ENCODE measurements around the gene GFRA1.

The GFRA1 gene

GRCh38 chr10:116164291-116164690 lies 108.7 kb downstream of the GFRA1 start:
- DNase-seq (ENCODE audit: insufficient read length, low spot score) = no peak
- FAIRE-seq = no peak

- DNase-seq (ENCODE audit: insufficient read length, low spot score) (no peak), FAIRE-seq (no peak)
Measured at GRCh38 chr10:116163333-116164131, 109.5 kb downstream of the GFRA1 start.

- DNase-seq (ENCODE audit: insufficient read length, low spot score) (no peak), FAIRE-seq (no peak)
Measured at GRCh38 chr10:116162851-116163250, 110.2 kb downstream of the GFRA1 start.

DNA sequence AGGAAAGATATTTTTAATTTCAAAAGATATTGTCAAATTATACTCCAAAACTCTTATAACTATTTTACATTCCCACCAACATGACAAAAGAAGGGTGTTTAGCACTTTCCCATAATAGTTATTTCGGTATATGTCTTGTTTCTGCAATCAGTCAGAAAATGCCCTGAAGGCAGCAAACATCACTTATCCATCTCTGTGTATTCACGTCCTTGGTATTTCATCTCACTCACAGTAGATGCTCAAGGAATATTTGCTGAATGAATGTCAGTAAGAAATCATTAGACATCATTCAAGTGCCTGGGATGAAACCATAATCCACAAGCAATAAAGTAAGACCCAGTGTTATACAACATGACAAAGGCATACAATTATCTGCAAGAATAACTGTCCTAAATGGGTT lies 112.7 kb downstream of the GFRA1 start:
- FAIRE-seq (no peak), DNase-seq (ENCODE audit: insufficient read length, low spot score) (peak; percentile 20)

GRCh38 chr10:116159197-116159596 lies 113.8 kb downstream of the GFRA1 start:
- FAIRE-seq = no peak
- no peak for DNase-seq (ENCODE audit: insufficient read length, low spot score)

DNA sequence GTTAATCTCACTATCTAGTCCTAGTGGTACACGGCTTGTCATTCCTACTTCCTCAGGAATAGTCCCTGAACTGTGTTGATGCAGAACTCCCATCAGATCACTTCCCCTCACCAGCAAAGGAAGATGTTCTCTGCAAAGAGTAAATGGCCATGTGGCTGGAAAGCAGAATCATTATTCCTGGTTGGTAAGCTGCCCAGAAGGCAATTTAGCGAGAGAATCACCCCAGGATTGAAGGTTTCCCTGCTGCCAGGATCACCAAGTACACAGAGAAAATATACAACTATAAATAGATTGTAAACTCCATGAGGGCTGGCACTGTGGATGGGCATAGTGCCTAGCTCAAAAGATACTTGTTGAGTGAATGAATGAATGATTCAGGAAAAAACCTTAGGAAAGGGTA lies 115.0 kb downstream of the GFRA1 start:
- FAIRE-seq (no peak), DNase-seq (ENCODE audit: insufficient read length, low spot score) (no peak)

DNA sequence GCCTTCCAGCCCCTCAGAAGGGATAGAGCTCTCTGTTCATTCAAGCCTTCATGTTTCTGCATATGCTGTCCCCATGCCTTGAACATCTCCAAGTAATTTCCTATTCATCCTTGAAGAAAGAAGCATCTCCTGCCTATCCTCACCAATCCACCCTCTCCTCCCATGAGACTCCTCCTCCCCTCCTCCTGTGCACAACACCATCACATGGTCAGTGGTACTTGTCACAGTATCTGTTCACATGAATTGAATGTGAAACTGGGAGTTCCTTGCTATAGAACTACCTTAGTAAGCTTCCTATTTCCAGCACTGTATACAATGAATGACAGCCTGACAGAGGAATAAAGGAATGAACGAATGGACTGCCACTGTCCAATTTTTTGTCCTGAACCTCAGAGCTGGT lies 115.5 kb downstream of the GFRA1 start:
- FAIRE-seq (no peak), DNase-seq (ENCODE audit: insufficient read length, low spot score) (no peak)

GRCh38 chr10:116156819-116157218 lies 116.2 kb downstream of the GFRA1 start:
- DNase-seq (ENCODE audit: insufficient read length, low spot score) = no peak
- no peak for FAIRE-seq

DNA sequence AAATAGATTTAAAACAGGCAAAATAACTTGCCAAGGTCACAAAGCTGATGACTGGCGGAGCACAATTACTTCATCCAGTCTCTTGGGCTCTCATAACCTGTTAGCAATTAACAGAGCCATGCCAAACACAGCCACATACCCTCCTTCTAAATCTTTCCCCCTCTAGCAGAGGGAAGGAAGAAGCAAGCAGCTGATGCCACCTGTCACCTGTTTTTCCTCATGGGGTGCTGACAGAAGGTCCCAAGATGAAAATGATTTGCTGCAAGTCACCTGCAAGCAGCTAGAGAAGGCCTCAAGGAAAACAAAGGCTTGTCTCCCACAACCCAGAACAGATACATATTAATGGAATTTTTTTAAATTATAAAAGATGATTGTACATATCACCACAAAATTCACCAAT lies 117.8 kb downstream of the GFRA1 start:
- FAIRE-seq (no peak), DNase-seq (ENCODE audit: insufficient read length, low spot score) (no peak)

DNA sequence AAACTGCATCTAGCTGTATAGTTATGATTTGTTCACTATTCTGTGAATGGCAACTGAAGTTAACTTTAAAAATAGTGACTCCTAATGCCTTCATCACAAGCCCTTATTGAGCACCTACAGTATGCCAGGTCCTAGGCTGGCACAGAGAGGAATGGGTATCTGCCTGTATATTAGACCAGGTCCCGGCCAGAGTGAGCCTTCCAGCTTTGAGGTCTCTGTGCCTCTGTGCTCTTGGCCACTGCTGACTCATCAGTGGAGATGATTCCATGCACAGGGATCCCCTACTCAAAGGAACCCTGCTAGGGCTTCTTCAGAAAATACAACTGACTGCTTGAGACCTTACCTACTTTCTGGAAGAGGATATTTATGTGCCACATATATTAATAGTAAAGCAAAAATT lies 118.4 kb downstream of the GFRA1 start:
- no peak for FAIRE-seq
- DNase-seq (ENCODE audit: insufficient read length, low spot score) = no peak

- no peak for DNase-seq (ENCODE audit: insufficient read length, low spot score)
- no peak for FAIRE-seq
Measured at GRCh38 chr10:116151076-116151475, 121.9 kb downstream of the GFRA1 start.

GRCh38 chr10:116150606-116151005 lies 122.4 kb downstream of the GFRA1 start:
- DNase-seq (ENCODE audit: insufficient read length, low spot score) (no peak), FAIRE-seq (no peak)

GRCh38 chr10:116147147-116147905 lies 125.7 kb downstream of the GFRA1 start:
- DNase-seq (ENCODE audit: insufficient read length, low spot score) = no peak
- no peak for FAIRE-seq

DNA sequence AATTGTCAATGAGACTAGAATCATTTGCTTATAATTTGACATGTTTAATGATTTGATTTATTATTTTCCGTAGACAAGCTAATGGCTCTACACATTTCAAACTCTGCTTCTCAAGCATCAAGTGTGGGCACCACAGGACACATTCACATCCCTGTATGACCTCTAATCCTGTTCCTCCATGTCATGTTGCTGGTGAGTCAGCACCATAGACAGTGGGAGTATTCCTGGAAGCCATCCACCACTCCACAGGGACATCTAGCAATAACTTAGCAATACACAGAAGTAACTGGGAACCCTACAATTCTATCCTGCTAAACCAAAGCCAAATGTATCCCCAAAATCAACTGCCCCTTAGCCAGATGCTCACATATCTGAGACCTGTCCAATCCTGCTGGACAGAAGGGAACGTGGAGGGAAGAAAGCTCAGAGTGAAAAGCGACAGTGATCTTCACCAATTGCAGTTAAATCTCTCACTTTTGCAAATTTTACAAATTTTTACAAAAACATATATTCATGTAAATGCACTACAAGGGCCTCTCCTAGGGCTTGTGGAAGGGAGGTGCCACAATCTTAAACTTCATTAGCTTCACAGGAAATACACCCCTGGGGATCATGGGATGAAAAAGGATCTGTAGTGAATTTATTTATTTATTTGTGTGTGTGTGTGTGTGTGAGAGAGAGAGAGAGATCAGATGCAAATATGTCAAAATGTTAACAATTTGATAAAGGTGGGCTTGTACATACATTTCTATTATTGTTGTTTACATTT lies 126.5 kb downstream of the GFRA1 start:
- no peak for FAIRE-seq
- DNase-seq (ENCODE audit: insufficient read length, low spot score) = no peak

DNA sequence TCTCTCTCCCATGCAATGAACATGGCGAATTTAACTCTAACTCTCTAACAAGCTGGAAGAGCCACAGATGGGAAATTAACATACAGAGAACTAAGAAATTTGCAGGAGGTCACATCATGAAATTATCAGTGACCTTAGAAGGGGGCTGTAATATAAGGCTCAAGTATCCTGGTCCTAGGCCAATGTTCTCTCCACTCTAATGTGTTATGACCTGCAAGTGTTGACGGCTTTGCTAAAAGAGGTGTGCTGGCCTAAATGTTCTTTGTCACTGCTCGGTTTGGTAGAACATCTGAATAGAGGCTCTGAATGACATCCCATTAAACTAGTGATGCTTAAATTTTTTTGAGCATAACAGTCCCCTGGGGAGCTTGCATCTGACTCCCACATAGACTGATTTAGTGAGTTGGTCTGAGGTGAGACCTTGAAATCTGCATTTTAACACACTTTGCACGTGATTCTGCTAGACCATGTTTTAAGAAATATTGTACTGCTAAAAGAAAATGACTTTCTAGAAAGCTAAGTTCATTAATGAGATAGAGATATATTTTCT lies 129.3 kb downstream of the GFRA1 start:
- FAIRE-seq (no peak), DNase-seq (ENCODE audit: insufficient read length, low spot score) (no peak)

DNA sequence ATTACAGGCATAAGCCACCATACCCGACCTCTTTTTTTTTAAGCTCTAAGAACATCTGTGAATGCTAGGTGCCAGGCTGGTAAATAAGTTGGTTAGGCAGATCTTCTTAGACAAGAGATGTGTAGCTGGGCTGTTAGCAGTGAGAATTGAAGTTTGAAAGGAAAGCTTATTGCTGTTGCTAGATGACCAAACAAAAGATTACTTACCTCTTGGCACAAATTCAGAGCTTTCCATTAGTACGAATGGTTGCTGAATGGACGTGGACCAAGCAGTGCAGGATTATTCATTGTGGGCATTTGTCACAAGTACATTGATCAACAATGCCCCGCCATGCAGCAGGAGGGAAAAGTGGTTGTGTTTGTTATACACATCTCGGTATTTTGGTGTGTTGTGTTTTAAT lies 131.2 kb downstream of the GFRA1 start:
- no peak for DNase-seq (ENCODE audit: insufficient read length, low spot score)
- no peak for FAIRE-seq

GRCh38 chr10:116141246-116141645 lies 131.8 kb downstream of the GFRA1 start:
- FAIRE-seq (no peak), DNase-seq (ENCODE audit: insufficient read length, low spot score) (no peak)

- DNase-seq (ENCODE audit: insufficient read length, low spot score) (no peak), FAIRE-seq (no peak)
Measured at GRCh38 chr10:116139886-116140285, 133.1 kb downstream of the GFRA1 start.

- FAIRE-seq (no peak), DNase-seq (ENCODE audit: insufficient read length, low spot score) (no peak)
Measured at GRCh38 chr10:116138897-116139296, 134.1 kb downstream of the GFRA1 start.

GRCh38 chr10:116136261-116136660 lies 136.7 kb downstream of the GFRA1 start:
- FAIRE-seq = no peak
- DNase-seq (ENCODE audit: insufficient read length, low spot score) = no peak

DNA sequence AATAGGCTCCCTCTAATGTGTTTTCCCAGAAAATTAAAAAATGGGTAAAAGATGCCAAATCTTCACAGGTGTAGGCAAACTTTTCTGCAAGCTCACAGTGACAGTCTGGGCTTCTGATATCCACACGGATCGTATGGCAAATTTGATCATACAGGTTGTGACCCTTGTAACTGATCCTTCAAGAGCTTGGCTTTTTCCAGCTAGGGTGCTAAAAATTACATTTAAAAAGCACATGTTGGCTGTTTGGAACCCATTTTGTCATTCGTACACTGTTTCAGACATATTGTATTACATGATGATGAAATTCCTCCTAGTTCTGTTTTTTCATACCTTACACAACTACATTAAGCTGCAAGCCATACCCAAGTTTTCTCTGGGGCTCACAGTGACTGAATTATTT lies 138.7 kb downstream of the GFRA1 start:
- FAIRE-seq (no peak), DNase-seq (ENCODE audit: insufficient read length, low spot score) (no peak)
